ENCODE measurements around the gene C3.
A peak's percentile ranks its signal among the peaks of the same experiment; 100 is the strongest.

C3 gene

DNA sequence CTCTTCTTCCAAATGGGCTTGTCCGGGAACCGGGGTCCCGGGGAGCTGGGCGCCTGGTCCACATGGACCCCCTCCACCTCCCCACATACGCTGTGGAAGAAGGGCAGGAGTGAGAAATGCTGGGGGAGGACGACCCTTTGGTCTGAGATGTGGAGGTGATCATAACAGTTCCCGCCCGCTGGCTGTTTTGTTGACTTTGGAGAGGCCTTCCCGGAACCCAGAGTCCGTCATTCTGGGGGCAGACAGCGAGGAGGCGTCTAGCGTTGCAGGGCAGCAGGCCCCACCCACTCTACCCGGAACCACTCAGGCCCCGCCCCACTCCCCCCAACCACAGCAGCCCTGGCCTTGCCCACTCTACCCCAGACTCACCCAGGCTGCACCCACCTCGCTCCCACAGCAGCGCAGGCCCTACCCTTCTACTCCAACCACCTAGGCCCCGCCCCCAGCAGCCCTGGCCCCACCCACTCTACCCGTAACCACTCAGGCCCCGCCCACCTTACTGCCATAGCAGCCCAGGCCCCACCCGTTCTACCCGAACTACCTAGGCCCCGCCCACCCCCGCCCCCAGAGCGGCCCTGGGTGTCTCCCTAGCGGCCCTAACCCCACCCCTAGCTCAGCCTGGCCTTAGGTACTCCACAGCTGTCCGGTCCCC is 9.8 kb upstream of the C3 start:
- peak; percentile 52 for DNase-seq

GRCh38 chr19:6729573-6730152 is 9.2 kb upstream of the C3 start:
- no peak for DNase-seq

- DNase-seq, result no peak
These were observed 7.9 kb upstream of the C3 start for GRCh38 chr19:6728346-6728745.

- DNase-seq, result no peak
These were observed 5.2 kb upstream of the C3 start for GRCh38 chr19:6725513-6726231.

DNA sequence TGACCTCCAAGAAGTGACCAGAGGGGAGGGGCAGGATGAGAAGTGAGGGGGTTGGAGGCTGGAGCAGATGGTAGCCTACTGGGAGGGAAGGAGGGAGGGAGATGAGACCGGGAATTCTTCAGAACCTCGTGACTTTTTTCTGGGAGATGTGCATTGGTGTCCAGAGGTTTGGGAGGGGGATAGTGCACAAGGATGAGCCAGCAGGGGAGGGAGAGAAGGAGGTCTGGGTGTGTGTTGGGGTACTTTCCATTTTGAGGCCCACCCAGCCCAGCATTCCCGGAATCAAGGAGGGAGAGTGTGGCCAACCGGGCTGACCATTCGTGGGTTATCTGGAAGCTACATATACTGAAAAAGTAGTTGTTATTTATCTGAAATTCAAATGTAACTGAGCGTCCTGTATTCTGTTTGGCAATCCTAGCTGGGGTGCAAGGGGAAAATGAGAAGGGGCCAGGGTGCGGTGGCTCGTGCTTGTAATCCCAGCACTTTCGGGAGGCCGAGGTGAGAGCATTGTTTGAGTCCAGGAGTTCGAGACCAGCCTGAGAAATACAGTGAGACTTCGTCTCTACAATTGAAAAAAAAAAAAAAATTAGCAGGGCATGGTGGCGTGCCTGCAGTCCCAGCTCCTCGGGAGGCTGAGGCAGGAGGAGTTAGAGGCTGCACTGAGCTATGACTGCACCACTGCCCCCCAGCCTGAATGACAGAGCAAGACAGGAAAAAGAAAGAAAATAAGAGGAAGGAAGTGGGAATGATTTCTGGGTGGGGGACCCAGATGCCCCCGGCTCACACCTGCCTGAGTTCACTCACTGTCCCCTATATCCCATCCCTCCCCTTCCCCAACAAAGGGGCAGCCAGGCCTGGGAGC is 4.4 kb upstream of the C3 start:
- no peak for DNase-seq

DNA sequence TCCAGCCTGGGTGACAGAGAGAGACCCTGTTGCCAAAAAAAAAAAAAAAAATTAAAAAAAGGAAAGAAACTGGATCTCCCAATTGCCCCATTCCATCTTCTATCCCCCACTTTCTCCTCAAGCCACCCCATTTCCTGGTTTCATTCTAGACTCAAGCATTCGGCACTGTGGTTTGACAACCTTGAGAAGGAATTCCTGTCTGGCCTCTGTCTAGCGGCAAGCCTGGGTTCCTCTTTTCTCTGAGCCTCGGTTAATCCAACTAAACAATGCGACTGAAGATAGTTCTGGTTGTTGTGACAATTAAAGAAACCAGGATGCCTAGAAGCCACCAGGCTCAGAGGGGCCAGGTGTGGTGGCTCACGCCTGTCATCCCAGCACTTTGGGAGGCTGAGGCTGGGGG is 3.3 kb upstream of the C3 start:
- no peak for DNase-seq

GRCh38 chr19:6723108-6723618 is 2.7 kb upstream of the C3 start:
- DNase-seq, result no peak

DNA sequence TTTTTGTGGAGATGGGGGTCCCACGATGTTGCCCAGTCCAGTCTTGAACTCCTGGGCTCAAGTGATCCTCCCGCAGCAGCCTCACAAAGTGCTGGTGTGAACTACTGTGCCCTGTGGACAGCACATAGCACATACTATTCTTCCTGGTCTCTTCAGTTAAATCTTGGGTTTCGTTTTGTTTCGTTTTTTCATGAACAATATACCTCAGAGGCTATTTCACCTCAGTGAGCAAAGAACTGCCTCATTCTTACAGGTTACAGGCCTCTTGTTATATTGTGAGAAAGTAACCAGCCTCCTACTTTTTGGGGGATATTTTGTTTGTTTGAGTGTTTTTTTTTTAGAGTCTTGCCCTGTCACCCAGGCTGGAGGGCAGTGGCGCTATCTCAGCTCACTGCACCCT is 1.3 kb upstream of the C3 start:
- DNase-seq, result no peak

DNA sequence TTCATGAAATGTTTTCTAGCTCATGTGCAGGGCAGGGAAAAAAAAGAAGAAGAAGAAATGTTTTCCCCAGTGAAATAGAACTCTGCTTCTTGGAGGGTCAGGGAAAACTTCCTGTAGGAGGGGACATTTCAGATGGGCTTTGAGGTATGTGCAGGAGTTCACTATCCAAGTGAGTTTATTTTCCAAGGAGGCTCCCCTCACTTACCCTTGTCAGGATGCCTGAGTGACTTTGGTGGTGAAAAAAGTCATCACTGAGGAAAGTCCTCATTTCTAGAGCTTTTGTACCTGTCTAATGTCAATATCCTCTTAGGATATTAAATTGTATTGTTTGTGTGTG is 656 bp upstream of the C3 start:
- no peak for DNase-seq

- DNase-seq, result no peak
These were observed 470 bp downstream of the C3 start for GRCh38 chr19:6719992-6720368.

- DNase-seq, result no peak
These were observed 949 bp downstream of the C3 start for GRCh38 chr19:6719540-6719861.

DNA sequence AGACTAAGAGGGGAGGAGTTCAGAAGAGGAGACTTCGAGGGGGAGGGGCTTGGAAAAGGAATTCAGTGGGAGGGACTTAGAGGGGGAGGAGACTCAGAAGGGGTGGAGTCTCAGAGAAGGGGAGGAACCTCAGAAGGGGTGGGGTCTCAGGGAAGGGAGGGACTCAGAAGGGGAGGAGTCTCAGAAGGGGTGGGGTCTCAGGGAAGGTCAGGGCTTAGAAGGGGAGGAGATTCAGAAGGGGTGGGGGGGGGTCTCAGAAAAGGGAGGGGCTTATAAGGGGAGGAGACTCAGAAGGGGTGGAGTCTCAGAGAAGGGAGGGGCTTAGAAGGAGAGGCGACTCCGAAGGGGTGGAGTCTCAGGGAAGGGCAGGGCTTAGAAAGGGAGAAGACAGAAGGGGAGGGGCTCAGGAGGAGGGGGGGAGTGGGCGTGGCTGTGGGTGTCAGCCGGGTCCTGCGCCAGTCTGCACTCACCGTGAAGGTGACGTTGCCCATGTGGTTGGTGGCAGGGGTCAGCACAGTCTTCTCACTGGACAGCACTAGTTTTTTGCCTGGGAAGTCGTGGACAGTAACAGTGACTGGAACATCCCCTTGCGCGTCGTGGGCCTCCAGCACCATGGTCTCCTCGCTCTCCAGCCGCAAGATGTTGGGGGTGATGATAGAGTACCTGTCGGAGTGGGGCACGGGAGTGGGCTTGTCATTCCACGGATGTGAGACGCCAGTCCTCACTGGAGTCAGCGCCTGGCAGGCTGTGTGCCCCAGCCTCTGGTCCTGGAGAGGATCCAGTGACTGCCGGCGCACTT is 1.5 kb downstream of the C3 start:
- DNase-seq, result no peak

DNA sequence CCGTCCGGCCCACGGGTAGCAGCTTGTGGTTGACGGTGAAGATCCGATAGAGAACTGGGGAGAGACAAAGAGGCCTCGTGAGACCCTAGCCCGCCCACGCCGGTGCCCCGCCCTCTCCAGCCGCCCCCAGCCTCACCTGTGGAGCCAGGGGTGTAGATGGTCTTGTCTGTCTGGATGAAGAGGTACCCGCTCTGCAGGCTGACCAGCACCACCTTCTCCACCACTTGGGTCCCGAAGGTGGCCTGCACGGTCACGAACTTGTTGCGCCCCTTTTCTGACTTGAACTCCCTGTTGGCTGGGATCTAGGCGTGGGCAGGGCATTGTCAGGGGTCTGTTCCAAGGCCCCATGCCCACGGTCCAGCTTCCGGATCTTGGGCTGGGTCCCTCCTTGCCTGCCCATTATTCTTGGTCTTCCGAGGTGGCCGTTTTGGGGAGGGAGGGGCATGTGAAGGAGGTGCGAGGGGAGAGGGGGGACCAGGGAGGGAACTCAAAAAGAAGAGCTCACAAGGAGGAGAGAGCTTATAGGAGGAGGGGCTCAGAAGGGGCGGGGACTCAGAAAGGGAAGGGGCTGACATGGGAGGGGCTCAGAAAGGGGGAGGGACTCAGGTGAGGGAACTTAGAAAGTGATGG is 2.2 kb downstream of the C3 start:
- DNase-seq, result no peak

- no peak for DNase-seq
These were observed 2.9 kb downstream of the C3 start for GRCh38 chr19:6717441-6717971.

DNA sequence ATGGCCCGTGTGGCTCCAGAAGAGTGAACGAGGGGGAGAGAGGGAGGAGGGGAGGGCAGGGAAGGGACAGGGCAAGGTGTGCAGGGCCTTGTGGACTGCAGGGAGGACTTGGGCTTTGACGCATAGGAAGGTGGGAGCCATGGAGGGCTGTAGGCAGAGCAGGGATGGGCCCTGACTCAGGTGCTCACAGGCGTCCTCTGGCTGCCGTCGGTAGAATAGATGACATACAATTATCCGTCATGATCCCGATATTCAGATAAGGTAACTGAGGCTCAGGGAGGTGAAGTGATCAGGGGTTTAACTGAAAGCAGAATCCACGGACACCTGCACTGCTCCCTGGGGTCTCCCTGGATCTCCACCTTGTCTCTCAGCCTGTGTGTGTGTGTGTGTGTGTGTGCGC is 3.4 kb downstream of the C3 start:
- DNase-seq, result no peak

DNA sequence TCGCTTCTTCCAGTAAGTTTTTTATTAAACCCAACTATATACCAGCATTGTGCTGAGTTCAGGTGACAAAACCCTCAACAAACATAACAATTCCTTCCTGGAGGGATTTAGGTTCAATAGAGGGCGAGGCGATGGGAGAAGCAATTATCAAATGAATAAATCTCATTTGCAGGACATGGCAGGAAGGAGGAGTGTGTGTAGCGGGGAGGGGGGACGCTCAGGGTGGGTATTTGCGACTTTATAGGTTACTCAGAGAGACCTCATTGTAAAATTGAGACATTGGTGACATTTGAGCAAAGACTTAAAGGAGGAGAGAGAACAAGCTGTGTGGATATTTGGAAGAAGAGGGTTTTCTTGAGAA is 3.9 kb downstream of the C3 start:
- no peak for DNase-seq

DNA sequence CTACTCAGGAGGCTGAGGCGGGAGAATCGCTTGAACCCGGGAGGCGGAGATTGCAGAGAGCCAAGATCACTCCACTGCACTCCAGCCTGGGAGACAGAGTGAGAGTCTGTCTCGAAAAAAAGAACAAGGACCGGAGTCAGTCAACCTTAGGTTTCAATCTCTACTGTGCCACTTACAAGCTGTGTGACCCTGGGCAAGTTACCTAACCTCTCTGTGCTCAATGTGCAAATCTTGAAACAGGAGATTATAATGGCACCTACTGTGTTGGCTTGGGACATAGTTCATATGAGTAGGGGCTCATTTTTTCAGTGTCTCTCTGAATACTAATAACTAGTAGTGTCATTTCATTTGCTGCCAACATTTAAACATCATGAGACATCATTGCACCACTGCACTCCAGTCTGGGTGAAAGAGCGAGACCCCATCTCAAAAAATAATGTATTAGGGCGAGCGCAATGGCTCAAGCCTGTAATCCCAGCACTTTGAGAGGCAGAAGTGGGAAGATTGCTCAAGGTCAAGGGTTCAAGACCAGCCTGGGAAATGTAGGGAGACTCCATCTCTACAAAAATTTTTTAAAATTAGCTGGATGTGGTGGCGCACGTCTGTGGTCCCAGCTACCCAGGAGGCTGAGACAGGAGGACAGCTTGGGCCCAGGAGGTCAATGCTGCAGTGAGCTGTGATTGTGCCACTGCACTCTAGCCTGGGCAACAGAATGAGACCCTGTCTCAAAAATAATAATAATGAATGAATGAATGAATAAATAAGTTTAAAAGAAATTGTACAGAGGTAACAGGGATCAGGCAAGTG is 5.5 kb downstream of the C3 start:
- DNase-seq, result no peak

GRCh38 chr19:6713773-6714692 is 6.4 kb downstream of the C3 start:
- no peak for DNase-seq

- DNase-seq, result no peak
These were observed 7.5 kb downstream of the C3 start for GRCh38 chr19:6712692-6713670.
